HTERT RPE-1 (cell line): ENCODE data around the gene SMARCA4.
"Not testable (repeated sequence)": the region's sequence is repeated elsewhere in the genome, so short reads cannot be mapped to it uniquely, and the experiment has no call there.

Source experiments
- in situ Hi-C: fragments of 300-500 bp; cut with MboI; formaldehyde crosslinking; loops from 4 replicates; pipeline ENCODE4 v1.14.3; 2020; ENCODE audit warnings: low sequenced_read_pairs

The SMARCA4 gene

DNA sequence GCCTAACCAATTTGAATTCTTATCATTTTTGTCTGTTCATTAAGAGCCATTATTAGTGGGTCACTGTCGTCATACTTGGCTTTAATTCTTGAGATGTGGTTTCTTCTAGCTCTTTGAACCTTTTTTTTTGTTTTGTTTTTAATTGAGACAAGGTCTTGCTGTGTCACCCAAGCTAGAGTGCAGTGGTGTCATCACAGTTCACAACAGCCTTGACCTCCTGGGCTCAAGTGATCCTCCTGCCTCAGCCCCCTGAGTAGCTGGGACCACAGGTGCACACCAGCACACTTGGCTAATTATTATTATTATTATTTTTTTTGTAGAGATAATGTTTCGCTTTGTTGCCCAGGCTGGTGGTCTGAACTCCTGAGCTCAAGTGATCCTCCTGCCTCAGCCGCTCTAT, 102.6 kb downstream of the SMARCA4 start:
- in situ Hi-C loops = no loop called here

DNA sequence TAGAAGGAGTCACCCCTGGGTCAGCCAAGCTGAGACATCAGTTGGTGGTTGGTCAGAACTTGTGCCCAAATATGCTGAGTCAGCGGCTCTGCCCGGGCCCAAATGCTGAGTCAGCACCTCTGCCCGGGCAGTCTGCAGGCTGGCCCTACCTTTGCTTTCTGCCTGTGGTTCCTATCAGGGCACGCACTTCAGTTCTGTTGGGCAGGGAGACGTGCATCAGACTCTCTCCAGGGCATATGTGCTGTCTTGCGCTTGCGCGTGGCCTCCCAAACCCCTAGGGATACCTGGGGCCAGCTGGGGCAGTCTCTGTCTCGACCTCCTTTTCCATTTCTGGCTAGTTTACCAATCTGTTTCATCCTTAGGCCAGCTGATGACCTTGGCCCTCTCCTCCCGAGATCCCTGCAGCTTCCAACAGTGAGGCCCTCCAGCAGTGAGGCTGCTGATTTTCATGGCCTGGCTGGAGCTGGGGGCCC, 104.0 kb downstream of the SMARCA4 start:
- in situ Hi-C loops = no loop called here

DNA sequence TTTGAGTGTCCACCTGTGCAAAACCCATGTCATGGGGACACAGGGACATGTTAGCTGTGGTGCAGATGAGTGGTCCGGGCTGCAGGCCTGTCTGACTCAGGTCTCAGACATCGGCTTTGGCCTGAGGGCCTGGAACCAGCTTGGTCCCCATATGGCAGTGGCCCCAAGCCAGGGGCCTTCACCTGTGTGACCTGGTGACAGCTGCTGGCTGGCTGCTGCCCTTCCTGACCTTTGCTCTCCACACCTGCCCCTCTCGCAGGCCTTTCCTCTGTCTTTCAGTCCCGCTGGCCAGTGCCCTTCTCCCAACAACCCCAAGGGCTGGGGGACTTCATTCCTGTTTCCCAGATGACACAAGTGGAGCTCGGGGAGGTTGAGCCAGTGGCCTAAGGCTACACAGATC, 105.5 kb downstream of the SMARCA4 start:
- in situ Hi-C loops = no loop called here

DNA sequence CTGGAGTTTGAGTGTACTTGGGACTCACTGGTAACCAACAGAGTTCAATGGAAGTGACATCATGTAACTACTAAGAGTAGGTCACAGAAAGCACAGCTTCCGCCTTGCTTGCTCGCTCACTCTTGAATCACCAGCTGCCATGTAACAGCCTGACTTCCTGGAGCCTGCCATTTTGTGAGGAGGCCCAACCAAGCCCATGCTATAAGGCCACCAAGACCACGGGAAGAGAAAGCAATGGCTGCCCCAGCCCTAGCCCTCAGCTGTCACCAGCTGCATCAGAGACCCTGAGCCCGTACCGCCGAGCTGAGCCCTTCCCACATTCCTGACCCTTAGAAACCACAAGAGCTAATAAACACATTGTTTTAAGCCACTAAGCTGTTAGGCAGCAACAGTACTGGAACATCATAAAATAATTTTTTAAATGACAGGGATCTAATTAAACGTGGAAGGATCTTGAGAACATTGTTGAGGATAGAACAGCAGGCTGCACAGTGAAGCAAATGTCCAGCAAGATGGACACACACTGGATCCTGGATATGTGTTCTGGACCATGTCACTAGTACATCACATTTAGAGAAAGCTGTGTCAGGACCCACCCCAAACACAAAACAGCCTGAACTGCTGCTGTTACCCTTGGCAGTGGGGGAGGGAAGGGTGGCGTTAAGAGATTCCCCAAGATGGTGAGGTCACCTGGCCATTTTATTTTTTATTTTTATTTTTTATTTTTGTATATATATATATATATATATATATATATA, 106.7 kb downstream of the SMARCA4 start:
- in situ Hi-C loops = no loop called here

DNA sequence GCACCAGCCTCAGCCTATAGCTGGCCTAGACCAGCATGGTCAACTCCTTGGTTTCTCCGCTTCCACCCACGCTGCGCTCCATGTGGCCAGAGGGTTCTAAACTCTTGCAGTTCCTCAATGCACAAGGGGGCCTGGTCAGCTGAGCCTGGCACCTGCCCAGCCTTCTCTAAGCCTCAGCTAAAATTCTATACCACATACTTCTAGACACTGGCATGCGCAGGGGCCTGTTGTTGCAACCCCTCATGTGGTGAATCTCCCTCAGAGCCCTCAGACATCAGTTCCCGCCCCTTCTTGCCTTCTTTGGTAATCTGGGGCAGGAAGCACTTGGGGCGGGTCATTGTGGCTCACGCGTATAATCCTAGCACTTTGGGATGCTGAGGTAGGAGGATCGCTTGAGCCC, 108.7 kb downstream of the SMARCA4 start:
- in situ Hi-C loops = no loop called here

DNA sequence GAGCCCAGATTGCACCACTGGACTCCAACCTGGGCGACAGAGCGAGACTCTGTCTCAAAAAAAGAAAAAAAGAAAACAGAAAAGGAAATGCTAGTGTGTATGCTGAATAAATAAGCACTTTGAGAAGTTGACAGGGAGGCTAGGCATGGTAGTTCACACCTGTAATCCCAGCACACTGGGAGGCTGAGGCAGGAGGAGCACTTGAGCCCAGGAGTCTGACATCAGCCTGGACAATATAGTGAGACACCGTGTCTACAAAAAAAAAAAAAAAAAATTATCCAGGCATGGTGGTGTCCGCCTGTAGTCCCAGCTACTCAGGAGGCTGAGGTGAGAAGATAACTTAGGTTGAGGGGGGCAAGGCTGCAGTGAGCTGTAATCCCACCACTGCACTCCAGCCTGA, 109.3 kb downstream of the SMARCA4 start:
- in situ Hi-C loops = no loop called here

DNA sequence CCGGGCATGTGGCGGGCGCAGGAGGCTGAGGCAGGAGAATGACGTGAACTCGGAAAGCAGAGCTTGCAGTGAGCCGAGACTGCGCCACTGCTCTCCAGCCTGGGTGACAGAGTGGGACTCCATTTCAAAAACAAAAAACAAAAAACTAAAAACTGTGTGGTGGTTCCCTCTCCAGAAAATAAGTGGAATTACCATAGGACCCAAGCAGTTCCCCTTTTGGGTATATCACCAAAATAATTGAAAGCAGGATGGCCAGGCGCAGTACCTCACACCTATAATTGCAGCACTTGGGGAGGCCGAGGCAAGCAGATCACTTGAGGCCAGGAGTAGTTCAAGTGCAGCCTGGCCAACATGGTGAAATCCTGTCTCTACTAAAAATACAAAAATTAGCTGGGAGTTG, 112.7 kb downstream of the SMARCA4 start:
- in situ Hi-C loops = no loop called here

DNA sequence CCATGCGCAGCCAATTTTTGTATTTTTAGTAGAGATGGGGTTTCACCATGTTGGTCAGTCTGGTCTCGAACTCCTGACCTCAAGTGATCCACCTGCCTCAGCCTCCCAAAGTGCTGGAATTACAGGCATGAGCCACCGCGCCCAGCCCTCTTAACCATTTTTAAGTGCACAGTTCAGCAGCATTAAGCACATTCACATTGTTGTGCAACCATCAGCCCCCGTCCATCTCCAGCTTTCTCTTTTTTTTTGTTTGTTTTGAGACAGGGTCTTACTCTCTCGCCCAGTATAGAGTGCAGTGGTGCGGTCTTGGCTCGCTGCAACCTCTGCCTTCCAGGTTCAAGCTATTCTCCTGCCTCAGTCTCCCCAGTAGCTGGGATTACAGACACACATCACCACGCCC, 116.0 kb downstream of the SMARCA4 start:
- in situ Hi-C loops = not testable (repeated sequence)

DNA sequence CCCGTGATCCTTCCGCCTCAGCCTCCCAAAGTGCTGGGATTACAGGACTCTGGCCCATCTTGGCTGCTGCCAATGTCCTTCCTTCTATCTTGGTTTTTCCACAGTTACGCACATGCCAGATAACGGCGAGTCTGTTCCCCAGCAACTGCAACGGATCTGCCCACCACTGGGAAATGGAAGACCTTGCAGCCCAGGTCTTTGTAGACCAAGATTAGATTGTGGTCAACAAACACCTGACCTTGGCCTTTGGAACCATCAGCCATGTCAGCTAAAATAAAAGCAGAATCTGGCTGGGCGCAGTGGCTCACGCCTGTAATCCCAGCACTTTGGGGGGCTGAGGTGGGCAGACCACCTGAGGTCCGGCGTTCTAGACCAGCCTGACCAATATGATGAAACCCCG, 118.1 kb downstream of the SMARCA4 start:
- in situ Hi-C loops = no loop called here

DNA sequence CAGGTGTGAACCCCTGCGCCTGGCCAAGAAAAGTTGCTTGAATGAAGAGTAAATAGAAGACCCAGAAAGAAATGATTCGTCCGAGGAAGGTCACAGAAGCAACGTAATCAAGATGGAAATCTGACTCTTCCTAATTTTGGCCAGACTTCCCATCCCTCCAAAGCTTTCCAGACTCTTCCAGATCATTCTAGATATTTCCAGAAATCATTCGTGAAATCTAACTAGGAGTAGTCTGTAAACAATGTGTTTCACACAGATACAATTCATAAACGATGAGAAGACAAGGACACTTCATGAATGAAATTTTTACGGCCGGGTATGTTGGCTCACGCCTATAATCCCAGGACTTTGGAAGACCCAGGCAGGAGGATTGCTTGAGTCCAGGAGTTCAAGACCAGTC, 119.2 kb downstream of the SMARCA4 start:
- in situ Hi-C loops = no loop called here

DNA sequence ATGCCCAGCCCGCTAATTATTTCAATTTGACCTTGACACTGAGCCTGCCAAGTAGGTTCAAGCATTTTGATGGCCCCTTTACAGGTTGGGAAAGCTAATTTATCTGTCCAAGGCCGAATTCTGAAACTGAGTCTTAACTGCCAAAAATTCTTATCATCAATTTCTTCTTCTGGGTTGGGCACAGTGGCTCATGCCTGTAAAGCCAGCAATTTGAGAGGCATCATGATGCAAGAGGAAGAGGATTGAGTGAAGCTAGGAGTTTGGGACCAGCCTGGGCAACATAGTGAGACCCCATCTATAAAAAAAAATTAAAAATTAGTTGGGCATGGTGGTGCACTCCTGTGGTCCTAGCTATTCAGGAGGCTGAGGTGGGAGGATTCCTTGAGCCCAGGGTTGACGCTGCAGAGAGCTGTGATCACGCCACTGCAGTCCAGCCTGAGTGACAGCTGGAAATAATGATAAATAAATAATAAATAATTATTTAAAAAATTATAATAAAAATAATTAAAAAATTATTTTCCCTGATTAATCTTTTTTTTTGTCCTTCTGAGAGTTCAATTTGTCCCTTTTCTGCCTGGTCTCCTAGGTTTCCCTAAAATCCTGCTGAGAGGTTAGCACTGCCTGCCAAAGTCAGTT, 127.2 kb downstream of the SMARCA4 start:
- in situ Hi-C loops = no loop called here

DNA sequence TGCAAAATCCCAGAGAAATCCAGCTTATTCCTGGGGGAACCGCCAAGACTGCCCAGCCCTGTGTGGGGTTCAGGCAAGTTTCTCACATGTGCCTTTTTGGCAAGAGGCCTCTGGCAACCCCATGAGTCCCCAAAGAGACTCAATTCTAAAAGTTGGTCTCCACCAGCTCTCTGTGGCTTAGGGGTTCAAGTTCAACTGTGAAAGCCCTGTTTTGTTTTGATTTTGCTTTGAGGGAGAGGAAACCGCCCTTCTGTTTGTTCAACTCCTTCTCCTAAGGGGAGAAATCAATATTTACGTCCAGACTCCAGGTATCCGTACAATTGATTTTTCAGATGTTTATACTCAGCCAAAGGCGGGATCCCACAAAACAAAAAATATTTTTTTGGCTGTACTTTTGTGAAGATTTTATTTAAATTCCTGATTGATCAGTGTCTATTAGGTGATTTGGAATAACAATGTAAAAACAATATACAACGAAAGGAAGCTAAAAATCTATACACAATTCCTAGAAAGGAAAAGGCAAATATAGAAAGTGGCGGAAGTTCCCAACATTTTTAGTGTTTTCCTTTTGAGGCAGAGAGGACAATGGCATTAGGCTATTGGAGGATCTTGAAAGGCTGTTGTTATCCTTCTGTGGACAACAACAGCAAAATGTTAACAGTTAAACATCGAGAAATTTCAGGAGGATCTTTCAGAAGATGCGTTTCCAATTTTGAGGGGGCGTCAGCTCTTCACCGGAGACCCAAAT, 127.8 kb downstream of the SMARCA4 start:
- in situ Hi-C loops = no loop called here

DNA sequence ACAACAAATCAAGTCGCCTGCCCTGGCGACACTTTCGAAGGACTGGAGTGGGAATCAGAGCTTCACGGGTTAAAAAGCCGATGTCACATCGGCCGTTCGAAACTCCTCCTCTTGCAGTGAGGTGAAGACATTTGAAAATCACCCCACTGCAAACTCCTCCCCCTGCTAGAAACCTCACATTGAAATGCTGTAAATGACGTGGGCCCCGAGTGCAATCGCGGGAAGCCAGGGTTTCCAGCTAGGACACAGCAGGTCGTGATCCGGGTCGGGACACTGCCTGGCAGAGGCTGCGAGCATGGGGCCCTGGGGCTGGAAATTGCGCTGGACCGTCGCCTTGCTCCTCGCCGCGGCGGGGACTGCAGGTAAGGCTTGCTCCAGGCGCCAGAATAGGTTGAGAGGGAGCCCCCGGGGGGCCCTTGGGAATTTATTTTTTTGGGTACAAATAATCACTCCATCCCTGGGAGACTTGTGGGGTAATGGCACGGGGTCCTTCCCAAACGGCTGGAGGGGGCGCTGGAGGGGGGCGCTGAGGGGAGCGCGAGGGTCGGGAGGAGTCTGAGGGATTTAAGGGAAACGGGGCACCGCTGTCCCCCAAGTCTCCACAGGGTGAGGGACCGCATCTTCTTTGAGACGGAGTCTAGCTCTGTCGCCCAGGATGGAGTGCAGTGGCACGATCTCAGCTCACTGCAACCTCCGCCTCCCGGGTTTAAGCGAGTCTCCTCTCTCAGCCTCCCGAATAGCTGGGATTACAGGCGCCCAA, 128.6 kb downstream of the SMARCA4 start, which contains the start of gene LDLR:
Gene LDLR, plus strand, starts transcription at position 210 of the 760 bp plus-strand sequence. Its CDS starts 86 bp downstream, at position 296.
- in situ Hi-C loops = no loop called here

DNA sequence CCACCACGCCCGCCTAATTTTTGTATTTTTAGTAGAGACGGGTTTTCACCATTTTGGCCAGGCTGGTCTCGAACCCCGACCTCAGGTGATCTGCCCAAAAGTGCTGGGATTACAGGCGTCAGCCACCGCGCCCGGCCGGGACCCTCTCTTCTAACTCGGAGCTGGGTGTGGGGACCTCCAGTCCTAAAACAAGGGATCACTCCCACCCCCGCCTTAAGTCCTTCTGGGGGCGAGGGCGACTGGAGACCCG, 129.1 kb downstream of the SMARCA4 start:
- in situ Hi-C loops = not testable (repeated sequence)

DNA sequence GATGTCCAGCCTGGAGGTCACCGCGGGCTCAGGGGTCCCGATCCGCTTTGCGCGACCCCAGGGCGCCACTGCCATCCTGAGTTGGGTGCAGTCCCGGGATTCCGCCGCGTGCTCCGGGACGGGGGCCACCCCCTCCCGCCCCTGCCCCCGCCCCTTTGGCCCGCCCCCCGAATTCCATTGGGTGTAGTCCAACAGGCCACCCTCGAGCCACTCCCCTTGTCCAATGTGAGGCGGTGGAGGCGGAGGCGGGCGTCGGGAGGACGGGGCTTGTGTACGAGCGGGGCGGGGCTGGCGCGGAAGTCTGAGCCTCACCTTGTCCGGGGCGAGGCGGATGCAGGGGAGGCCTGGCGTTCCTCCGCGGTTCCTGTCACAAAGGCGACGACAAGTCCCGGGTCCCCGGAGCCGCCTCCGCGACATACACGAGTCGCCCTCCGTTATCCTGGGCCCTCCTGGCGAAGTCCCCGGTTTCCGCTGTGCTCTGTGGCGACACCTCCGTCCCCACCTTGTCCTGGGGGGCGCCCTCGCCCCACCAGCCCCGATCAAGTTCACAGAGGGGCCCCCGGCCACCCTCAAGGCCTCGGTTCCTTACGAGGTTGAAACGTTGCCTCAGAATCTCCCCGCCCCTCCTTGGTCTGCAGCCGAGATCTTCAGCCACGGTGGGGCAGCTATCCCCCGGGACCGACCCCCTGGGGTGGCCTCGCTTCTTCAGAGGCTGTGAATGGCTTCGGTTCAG, 129.6 kb downstream of the SMARCA4 start:
- in situ Hi-C loops = no loop called here

DNA sequence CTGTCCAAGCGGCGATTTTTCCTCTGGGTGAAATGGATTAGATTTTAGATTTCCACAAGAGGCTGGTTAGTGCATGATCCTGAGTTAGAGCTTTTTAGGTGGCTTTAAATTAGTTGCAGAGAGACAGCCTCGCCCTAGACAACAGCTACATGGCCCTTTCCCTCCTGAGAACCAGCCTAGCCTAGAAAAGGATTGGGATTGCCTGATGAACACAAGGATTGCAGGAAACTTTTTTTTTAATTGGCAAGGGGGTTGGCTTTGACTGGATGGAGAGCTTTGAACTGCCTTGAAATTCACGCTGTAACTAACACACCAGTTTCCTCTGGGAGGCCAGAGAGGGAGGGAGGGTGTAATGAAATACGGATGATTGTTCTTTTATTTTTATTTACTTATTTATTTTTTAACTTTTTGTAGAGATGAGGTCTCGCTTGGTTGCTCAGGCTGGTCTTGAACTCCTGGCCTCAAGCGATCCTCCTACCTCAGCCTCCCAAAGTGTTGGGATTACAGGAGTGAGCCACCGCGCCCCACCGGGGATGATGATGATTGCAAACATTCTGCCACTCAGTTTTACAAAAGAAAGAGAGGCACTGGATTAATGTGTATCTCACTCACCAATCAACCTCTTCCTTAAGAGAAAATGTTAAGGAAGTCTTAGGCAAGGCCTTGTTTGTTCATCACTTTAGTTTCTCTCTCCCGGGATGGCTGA, 130.3 kb downstream of the SMARCA4 start:
- in situ Hi-C loops = no loop called here

DNA sequence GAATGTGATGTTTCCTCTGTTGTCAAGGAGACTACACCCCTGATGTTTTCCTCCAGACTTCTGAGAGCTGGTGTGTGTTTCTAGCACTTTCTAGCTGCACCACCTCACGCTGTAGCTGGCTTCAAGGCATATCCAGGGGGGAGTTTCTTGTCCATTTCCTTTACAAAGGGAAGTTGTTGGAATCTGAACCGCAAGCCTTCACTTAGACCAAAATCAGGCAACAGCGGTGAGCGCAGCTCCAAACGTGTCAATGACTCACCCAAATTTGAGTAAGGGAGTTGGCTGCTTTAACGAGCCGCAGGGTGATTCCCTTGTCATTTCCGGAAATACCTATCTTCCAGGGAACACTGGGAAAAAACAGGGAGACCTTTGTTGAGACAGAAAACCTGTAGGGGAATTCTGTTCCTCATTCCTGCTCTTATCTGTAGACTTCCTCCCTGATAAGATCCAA, 130.9 kb downstream of the SMARCA4 start:
- in situ Hi-C loops = no loop called here

DNA sequence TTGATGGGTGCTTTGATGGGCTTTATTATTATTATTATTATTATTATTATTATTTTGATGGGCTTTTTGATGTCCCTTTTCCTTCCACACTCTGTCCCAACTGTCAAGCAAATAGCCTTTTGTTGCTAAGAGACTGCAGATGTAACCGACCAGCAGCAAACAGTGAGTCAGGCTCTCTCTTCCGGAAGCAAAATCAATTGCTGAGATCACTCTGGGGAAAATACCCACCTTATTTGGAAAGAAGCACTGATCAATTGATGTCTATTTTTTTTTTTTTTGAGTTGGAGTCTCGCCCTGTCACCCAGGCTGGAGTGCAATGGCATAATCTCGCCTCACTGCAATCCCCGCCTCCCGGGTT, 131.3 kb downstream of the SMARCA4 start:
- in situ Hi-C loops = no loop called here

DNA sequence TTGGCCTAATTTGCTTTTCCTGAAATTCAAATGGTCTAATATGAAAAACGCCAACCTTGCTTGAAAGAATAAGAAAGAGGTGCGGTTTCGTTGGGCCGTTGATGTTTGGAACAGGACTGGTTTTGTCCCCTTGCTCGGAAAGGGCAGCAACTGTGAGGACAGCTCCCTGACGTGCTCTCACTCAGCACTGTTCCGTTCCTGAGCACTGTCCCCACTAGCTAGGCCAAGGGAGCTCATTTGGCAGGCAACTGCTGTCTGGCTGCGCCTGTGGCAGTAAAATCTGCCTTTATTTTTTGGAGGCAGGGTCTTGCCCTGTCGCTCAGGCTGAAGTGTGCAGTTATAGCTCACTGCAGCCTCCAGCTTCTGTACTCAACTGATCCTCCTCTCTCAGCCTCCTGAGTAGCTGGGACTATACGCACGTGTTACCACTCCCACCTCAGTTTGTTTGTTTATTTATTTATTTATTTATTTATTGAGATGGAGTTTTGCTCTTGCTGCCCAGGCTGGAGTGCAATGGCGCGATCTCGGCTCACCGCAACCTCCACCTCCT, 132.9 kb downstream of the SMARCA4 start:
- in situ Hi-C loops = no loop called here

DNA sequence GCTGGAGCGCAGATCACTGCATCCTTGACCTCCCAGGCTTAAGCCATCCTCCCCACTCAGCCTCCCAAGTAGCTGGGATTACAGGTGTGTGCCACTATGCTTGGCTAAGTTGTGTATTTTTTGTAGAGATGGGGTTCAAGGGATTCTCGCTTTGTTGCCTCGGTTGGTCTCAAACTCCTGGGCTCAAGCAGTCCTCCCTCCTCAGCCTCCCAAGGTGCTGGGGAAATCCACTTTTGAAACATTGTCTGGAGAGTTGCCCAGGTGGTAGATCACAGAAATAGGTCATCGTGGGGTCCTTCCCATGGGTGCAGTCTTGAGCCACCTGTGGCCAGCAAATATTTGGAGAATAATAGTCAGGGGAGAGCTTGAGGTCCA, 133.7 kb downstream of the SMARCA4 start:
- in situ Hi-C loops = no loop called here
